ENCODE measurements around the gene ECPAS. TPM values are rescaled to one million over a fixed set of nuclear protein-coding genes. Genes with fewer than 3 reads are reported as not detected.

The ECPAS gene
- total and polyA plus RNA-seq, 2 donors = 21.3 to 24.2 TPM

GRCh38 chr9:111482694-111483438 is 1.3 kb downstream of the ECPAS start:
- peak in 7 of 9 donors; percentile 21 to 57 (median 33) for DNase-seq (ENCODE audit: low read depth in 6 of 9, low spot score in 9 of 9)
- under 1% methylated on average over 76 of the region's 76 CpGs for WGBS
- Histone ChIP-seq H3K9me3 (ENCODE audit: control insufficient read depth in 2 of 2, insufficient read depth in 1 of 2, low read length in 1 of 2) (no peaks in the 10 kb centered on the region), H3K4me3 (ENCODE audit: low read length in 2 of 2) (peak overlapping the region; percentile 78 to 99), H3K36me3 (ENCODE audit: control insufficient read depth in 2 of 2, insufficient read depth in 2 of 2, low read length in 1 of 2) (no peaks in the 10 kb centered on the region), H3K27ac (ENCODE audit: low read depth in 1 of 2, low read length in 1 of 2) (peak overlapping the region; percentile 66 to 94), H3K27me3 (ENCODE audit: control insufficient read depth in 2 of 2, insufficient read depth in 1 of 2, low read length in 1 of 2) (peaks cover 0 to 15% of the 10 kb centered on the region in 2 donors), H3K4me1 (ENCODE audit: control insufficient read depth in 2 of 2, insufficient read depth in 2 of 2, low read length in 2 of 2) (peaks cover 2 to 3% of the 10 kb centered on the region in 2 donors)

- H3K36me3 ChIP-seq (ENCODE audit: control insufficient read depth in 2 of 2, insufficient read depth in 2 of 2, low read length in 1 of 2) = no peaks in the 10 kb centered on the region
- H3K4me3 ChIP-seq (ENCODE audit: low read length in 2 of 2) = peak overlapping the region; percentile 78 to 99
- peaks cover 0 to 15% of the 10 kb centered on the region in 2 donors for H3K27me3 ChIP-seq (ENCODE audit: control insufficient read depth in 2 of 2, insufficient read depth in 1 of 2, low read length in 1 of 2)
- 77% methylated on average over 13 of the region's 13 CpGs for WGBS
- DNase-seq (ENCODE audit: low read depth in 6 of 9, low spot score in 9 of 9) = peak in 1 of 9 donors; percentile 2
- H3K9me3 ChIP-seq (ENCODE audit: control insufficient read depth in 2 of 2, insufficient read depth in 1 of 2, low read length in 1 of 2) = no peaks in the 10 kb centered on the region
- H3K4me1 ChIP-seq (ENCODE audit: control insufficient read depth in 2 of 2, insufficient read depth in 2 of 2, low read length in 2 of 2) = peaks cover 2 to 3% of the 10 kb centered on the region in 2 donors
- H3K27ac ChIP-seq (ENCODE audit: low read depth in 1 of 2, low read length in 1 of 2) = no peak overlapping the region
These were observed 2.1 kb downstream of the ECPAS start for GRCh38 chr9:111481885-111482636.

GRCh38 chr9:111477677-111478076 is 6.5 kb downstream of the ECPAS start:
- Histone ChIP-seq H3K36me3 (ENCODE audit: control insufficient read depth in 2 of 2, insufficient read depth in 2 of 2, low read length in 1 of 2) (no peaks in the 10 kb centered on the region), H3K4me3 (ENCODE audit: low read length in 2 of 2) (no peak overlapping the region), H3K9me3 (ENCODE audit: control insufficient read depth in 2 of 2, insufficient read depth in 1 of 2, low read length in 1 of 2) (no peaks in the 10 kb centered on the region), H3K27me3 (ENCODE audit: control insufficient read depth in 2 of 2, insufficient read depth in 1 of 2, low read length in 1 of 2) (peaks cover 0 to 2% of the 10 kb centered on the region in 2 donors), H3K4me1 (ENCODE audit: control insufficient read depth in 2 of 2, insufficient read depth in 2 of 2, low read length in 2 of 2) (peaks cover 0 to 2% of the 10 kb centered on the region in 2 donors), H3K27ac (ENCODE audit: low read depth in 1 of 2, low read length in 1 of 2) (no peak overlapping the region)
- no peak for DNase-seq (ENCODE audit: low read depth in 6 of 9, low spot score in 9 of 9)
- WGBS = over 99% methylated on average over 3 of the region's 3 CpGs

- no peak for DNase-seq (ENCODE audit: low read depth in 6 of 9, low spot score in 9 of 9)
- no peaks in the 10 kb centered on the region for H3K4me1 ChIP-seq (ENCODE audit: control insufficient read depth in 2 of 2, insufficient read depth in 2 of 2, low read length in 2 of 2)
- 95% methylated on average over 2 of the region's 2 CpGs for WGBS
These were observed 9.0 kb downstream of the ECPAS start for GRCh38 chr9:111475195-111475594.

GRCh38 chr9:111474385-111474784 is 9.8 kb downstream of the ECPAS start:
- Histone ChIP-seq H3K4me1 (ENCODE audit: control insufficient read depth in 2 of 2, insufficient read depth in 2 of 2, low read length in 2 of 2) (no peaks in the 10 kb centered on the region), H3K4me3 (ENCODE audit: low read length in 2 of 2) (no peak overlapping the region), H3K36me3 (ENCODE audit: control insufficient read depth in 2 of 2, insufficient read depth in 2 of 2, low read length in 1 of 2) (no peaks in the 10 kb centered on the region), H3K27ac (ENCODE audit: low read depth in 1 of 2, low read length in 1 of 2) (no peak overlapping the region), H3K27me3 (ENCODE audit: control insufficient read depth in 2 of 2, insufficient read depth in 1 of 2, low read length in 1 of 2) (no peaks in the 10 kb centered on the region), H3K9me3 (ENCODE audit: control insufficient read depth in 2 of 2, insufficient read depth in 1 of 2, low read length in 1 of 2) (no peaks in the 10 kb centered on the region)
- WGBS = 97% methylated on average over 3 of the region's 3 CpGs
- DNase-seq (ENCODE audit: low read depth in 6 of 9, low spot score in 9 of 9) = no peak

More at GRCh38 chr9:111475195-111475594, 9.0 kb downstream of the ECPAS start:
- Histone ChIP-seq H3K36me3 (ENCODE audit: control insufficient read depth in 2 of 2, insufficient read depth in 2 of 2, low read length in 1 of 2) (no peaks in the 10 kb centered on the region), H3K27ac (ENCODE audit: low read depth in 1 of 2, low read length in 1 of 2) (no peak overlapping the region), H3K9me3 (ENCODE audit: control insufficient read depth in 2 of 2, insufficient read depth in 1 of 2, low read length in 1 of 2) (no peaks in the 10 kb centered on the region), H3K4me3 (ENCODE audit: low read length in 2 of 2) (no peak overlapping the region), H3K27me3 (ENCODE audit: control insufficient read depth in 2 of 2, insufficient read depth in 1 of 2, low read length in 1 of 2) (no peaks in the 10 kb centered on the region)

GRCh38 chr9:111467778-111468367 is 16.3 kb downstream of the ECPAS start:
- Histone ChIP-seq H3K9me3 (ENCODE audit: control insufficient read depth in 2 of 2, insufficient read depth in 1 of 2, low read length in 1 of 2) (no peaks in the 10 kb centered on the region), H3K36me3 (ENCODE audit: control insufficient read depth in 2 of 2, insufficient read depth in 2 of 2, low read length in 1 of 2) (no peaks in the 10 kb centered on the region), H3K4me1 (ENCODE audit: control insufficient read depth in 2 of 2, insufficient read depth in 2 of 2, low read length in 2 of 2) (no peaks in the 10 kb centered on the region), H3K27me3 (ENCODE audit: control insufficient read depth in 2 of 2, insufficient read depth in 1 of 2, low read length in 1 of 2) (no peaks in the 10 kb centered on the region), H3K4me3 (ENCODE audit: low read length in 2 of 2) (no peak overlapping the region), H3K27ac (ENCODE audit: low read depth in 1 of 2, low read length in 1 of 2) (no peak overlapping the region)
- no peak for DNase-seq (ENCODE audit: low read depth in 6 of 9, low spot score in 9 of 9)
- WGBS = 97% methylated on average over 4 of the region's 4 CpGs

- Histone ChIP-seq H3K36me3 (ENCODE audit: control insufficient read depth in 2 of 2, insufficient read depth in 2 of 2, low read length in 1 of 2) (no peaks in the 10 kb centered on the region), H3K9me3 (ENCODE audit: control insufficient read depth in 2 of 2, insufficient read depth in 1 of 2, low read length in 1 of 2) (peaks cover 0 to 4% of the 10 kb centered on the region in 2 donors), H3K4me1 (ENCODE audit: control insufficient read depth in 2 of 2, insufficient read depth in 2 of 2, low read length in 2 of 2) (no peaks in the 10 kb centered on the region), H3K4me3 (ENCODE audit: low read length in 2 of 2) (no peak overlapping the region), H3K27ac (ENCODE audit: low read depth in 1 of 2, low read length in 1 of 2) (no peak overlapping the region), H3K27me3 (ENCODE audit: control insufficient read depth in 2 of 2, insufficient read depth in 1 of 2, low read length in 1 of 2) (no peaks in the 10 kb centered on the region)
- WGBS = over 99% methylated on average over 2 of the region's 2 CpGs
- DNase-seq (ENCODE audit: low read depth in 6 of 9, low spot score in 9 of 9) = no peak
These were observed 21.1 kb downstream of the ECPAS start for GRCh38 chr9:111463048-111463447.

GRCh38 chr9:111458139-111459009 is 25.8 kb downstream of the ECPAS start:
- H3K9me3 ChIP-seq (ENCODE audit: control insufficient read depth in 2 of 2, insufficient read depth in 1 of 2, low read length in 1 of 2) = peaks cover 0 to 4% of the 10 kb centered on the region in 2 donors
- no peaks in the 10 kb centered on the region for H3K36me3 ChIP-seq (ENCODE audit: control insufficient read depth in 2 of 2, insufficient read depth in 2 of 2, low read length in 1 of 2)
- DNase-seq (ENCODE audit: low read depth in 6 of 9, low spot score in 9 of 9) = no peak
- H3K27me3 ChIP-seq (ENCODE audit: control insufficient read depth in 2 of 2, insufficient read depth in 1 of 2, low read length in 1 of 2) = no peaks in the 10 kb centered on the region
- no peak overlapping the region for H3K4me3 ChIP-seq (ENCODE audit: low read length in 2 of 2)
- peaks cover 0 to 3% of the 10 kb centered on the region in 2 donors for H3K4me1 ChIP-seq (ENCODE audit: control insufficient read depth in 2 of 2, insufficient read depth in 2 of 2, low read length in 2 of 2)
- 86% methylated on average over 7 of the region's 7 CpGs for WGBS
- H3K27ac ChIP-seq (ENCODE audit: low read depth in 1 of 2, low read length in 1 of 2) = no peak overlapping the region

Measured in thymus (tissue), 11 donors.